ENCODE results near the gene NBPF19.
"Not testable (repeated sequence)": the region's sequence is repeated elsewhere in the genome, so short reads cannot be mapped to it uniquely, and the experiment has no call there.

- TF ChIP-seq YY1 (IDR thresholded peaks at IDR 0.05; ENCODE audit: insufficient read depth, insufficient read length); SUZ12 (IDR thresholded peaks at IDR 0.05; ENCODE audit: extremely low read depth, insufficient read depth, insufficient read length): not testable (repeated sequence)
Measured at GRCh38 chr1:149561806-149562205, 87.0 kb downstream of the NBPF19 start.

All from NT2/D1 (cell line).